Fibroblast of skin of left biceps (primary cell): ENCODE results near the gene PDE4D.
"Not testable (repeated sequence)": the region's sequence is repeated elsewhere in the genome, so short reads cannot be mapped to it uniquely, and the experiment has no call there.

Source experiments
- DNase-seq, 2 experiments: peaks; one replicate each; pipeline ENCODE4 v3.0.0-alpha.2; 2013; ENCODE audit warnings: low read depth in 2 of 2

PDE4D gene

DNA sequence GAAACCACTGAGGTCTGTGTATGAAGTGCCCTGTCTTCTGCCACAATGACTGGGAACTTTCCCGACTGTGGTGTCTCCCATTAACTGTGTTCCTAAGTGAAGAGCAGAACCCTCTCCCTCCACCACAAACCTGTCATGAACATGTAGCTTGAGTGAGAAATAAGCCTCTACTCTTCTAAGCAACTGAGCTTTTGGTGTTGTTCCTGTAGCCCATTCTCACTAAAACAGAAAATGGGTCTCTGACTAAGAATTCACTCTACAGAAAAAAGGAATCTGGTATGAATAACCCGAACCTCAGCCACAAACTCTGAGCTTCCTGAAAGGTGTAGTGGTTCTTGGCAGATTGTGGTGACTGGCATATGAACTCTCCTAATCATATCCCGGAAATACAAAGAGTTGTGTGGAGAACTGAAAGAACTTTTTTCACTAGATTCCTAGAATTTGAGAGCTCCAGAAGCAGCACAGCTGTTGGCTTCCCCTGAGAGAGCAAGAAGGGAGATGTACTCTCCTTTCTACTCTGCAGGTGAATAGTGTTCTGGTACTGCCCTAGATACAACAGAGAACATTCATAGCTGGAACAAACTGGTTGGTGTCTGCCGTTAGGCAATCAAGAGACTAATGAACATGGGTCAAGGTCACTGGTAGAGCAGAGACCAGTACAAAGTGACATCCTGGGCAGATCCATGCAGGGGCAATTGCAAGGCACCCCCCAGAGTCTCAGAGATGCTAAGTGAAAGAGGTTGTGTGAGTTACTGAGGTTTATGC is 283.8 kb downstream of the PDE4D start:
- no peak for DNase-seq

DNA sequence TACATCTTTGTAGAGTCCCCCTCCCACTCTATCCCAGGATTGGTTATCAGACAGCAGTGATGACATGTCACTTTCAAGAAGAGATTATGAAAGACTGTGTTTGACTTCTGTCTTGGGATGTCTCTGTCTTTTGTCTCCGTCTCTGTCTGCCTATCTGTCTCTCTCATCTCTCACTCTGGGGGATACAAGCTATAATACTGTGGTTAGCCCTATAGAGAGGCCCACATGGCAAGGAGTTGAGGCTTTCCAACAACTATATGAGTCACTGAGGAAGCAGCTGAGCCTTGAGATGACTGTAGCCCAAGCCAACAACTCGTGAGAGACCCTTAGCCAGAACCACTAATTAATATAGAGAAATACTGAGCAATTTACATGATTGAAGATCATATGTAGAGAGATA is 284.8 kb downstream of the PDE4D start:
- DNase-seq = peak in 1 of 2 experiments; percentile 52

DNA sequence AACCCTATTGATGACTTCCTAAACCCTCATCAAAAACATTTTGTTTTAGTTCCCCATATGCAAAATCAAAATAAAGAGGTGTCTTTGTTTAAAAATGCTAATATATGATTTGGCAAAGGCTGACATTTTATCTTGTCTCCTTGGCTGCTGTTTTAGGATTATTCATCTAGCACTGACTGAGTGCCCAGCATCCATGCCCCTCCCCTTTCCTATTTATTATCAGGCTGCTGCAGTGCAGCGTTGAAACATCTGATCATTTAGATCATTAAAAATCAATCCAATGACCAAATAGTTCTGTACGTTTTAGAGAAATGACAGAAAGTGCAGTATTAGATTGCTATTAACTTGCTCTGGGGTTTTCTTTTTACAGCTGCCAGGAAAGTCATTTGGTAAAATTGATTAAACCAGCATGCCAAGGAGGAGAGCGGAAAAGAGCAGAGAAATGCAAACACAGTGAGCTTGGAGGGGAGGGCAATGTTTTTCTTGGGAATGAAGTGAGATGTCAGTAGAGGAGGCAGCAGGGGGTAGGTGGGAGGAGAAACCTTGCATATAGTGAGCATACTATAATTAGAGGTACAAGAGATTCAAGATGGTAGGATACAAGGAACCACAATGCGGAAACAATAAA is 286.3 kb downstream of the PDE4D start:
- DNase-seq = no peak

DNA sequence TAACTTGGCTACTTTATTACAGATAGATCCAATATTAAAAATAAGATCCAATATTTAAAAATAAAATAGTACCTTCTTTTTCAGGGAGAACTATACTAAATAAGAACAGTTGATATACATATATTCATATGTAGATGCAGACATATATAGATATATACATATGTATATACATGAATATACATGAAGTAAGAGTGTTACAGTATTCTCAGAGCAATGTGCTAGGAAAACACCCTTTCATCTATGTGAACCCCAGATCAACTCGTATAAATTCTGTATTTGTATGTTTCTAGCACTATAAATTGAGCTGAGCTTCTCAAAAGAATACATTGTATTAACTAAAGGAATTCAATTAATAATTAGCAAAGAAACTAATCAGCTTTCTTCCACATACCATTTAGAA is 287.6 kb downstream of the PDE4D start:
- DNase-seq = no peak

DNA sequence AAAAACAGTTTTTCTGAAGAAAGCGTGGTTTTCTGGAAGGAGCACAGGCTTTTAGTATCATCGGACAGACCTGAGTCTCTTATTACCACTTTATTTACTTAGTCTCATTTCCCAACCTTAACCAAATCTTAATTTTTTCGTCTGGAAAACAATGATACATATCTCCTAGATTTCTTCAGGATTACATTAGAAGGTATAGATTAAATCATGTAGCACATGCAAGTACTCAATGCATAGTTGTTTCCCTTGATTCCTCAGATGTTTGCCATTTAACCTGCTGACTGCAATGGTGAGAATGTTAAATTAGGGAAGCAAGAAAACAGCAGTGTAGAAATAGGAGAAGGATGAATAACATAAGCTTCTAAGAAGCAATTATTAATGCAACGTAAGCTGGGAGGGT is 289.4 kb downstream of the PDE4D start:
- no peak for DNase-seq

DNA sequence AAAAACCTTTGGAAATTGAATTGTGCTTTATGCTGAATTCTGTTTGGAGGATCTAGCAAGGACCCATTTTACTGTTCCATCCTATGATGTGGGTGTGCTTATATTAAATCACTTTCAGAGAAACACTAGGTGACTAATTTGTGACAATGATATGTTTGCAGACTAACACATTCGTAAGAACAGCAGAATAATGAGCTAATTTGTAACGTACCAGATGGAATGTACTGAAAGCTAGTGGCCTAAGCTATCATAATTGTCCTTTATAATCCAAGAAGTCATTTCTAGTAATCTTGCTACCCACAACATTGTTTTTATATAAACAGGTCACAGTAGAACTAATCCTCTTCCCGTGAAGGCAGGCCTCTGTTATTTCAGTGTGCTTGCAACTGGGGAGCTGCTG is 292.5 kb downstream of the PDE4D start:
- DNase-seq = no peak

DNA sequence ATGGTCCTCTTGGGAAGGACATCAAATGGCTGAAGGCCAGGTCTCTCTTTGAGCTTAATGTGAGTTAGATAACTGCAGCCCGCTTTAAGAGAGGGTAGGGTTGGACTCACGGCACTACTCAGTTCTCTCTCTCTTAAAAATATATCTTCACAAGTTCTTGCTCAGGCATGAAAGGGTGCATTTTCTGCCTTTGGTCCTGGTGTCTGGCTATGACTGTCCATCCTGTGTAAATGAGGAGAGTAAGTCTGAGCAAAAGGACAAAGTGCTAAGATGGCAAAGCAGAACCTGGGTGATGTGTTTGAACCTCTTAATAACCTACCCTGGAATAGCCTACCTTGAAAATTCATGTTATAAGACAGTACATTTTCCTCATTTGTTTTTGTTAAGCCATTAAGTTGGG is 293.4 kb downstream of the PDE4D start:
- no peak for DNase-seq

DNA sequence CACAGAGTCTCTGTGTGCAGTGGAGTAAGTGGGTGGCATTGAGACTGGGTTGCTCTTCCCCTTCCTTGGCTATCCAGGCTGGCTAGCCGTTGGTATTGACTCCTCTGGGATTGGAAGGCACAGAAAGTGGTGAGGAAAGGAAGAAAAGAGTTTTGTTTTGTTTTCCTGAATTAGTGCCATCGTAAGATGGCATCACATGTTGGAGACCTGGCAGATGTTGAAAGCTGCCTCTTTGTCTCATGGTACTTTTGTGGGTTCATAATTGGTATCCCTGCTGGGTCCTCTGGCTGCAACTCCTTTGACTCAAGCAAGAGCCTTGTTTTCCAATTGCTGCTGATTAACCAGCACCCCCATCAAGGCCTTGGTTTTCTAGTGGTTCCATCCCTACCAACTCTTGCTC is 293.8 kb downstream of the PDE4D start:
- no peak for DNase-seq

DNA sequence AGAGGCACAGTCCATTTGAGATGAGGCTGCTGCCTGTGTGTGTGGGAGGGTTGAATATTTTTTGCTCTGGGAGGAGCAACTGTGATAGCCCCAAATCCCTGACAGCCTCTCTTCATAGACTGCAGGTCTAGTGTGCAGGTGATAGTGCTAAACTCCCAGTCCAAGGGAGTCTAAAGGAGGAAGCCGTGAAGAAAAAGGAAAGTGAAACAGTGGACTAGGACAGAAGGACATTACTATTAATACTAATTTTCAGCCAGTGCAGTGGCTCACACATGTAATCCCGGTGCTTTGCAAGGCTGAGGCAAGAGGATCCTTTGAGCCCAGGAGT is 295.0 kb downstream of the PDE4D start:
- DNase-seq = no peak

DNA sequence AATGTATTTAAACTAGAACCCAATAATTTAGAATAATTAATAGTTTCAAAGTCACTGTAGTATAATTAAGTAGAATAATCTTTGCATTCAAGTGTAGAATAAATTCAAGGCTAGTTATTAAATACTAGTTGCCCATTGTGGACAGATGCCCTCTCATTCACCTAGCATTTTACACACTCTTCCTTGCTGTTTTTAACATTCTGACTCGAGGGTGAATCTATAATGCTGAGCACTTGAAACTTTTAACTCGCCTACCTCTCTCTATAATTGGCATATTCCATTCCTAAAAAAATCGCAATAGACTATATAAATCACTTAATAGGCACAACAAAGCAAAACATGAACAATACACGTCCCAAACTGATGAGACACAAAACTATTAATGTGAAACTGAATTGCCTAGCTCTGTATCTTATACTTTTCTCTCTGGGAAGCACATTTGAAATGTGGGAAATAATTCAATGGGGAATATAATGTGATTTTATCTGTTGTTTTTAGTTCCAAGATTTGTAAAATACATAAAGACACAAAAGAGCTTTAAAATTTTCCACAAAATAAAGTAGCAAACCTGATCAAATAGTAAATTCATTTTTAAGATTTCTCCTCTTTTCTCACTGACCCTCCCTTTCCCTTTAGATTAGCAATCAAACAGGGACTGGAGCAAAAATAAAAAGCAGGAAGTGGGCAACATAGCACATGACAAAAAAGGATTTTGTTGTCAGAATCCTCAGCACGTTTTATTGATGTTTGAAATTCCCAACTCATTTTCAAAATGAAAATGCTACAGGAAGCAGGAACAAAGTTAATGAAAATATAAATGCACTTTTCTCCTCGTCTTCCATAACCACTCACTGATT is 295.6 kb downstream of the PDE4D start:
- no peak for DNase-seq

DNA sequence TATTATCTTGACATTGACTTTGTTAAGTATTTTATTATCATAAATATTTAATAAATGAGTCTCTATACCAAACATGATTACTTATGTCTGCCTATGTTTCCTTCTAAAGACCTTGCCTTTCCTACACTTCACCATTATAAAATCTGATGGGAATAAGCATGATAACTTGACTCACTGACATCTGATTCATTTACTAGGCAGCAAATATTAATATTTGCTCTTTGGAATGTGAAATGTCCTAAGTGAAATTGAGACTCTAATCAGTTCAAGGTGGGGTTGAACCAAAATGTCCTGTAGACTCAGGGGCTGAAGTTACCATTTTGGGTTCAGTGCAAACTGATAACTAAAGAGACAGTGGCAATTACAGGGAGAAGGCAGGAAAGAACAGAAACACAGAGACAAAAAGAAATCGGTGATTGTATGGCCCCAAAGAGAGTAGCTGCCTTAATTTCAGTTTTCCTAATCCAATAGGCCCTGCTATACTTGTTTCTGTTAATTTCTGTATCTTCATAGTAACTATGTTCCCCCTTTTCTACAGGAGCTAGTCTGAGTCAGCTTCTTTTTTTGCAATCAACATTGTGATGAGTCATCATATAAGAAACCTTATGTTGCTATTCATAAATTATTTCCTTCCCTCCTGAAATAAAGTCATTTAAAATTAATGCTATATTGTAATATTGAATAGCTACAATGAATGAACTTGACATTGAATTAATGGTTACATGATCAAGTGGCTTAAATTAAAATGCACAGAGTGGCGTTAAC is 296.8 kb downstream of the PDE4D start:
- no peak for DNase-seq

DNA sequence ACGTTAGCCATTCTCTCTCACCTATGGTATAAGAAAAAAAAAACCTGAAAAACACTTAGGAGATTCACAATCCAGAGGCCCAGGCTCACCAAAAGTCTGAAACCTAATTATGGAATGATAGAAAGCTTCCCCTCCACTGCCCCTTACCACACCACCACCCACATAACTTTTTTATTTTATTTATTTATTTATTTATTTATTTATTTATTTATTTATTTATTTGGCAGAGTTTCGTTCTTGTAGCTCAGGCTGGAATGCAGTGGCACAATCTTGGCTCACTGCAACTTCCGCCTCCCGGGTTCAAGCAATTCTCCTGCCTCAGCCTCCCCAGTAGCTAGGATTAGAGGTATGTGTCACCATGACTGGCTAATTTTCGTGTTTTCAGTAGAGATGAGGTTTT is 299.4 kb downstream of the PDE4D start:
- DNase-seq = not testable (repeated sequence)

DNA sequence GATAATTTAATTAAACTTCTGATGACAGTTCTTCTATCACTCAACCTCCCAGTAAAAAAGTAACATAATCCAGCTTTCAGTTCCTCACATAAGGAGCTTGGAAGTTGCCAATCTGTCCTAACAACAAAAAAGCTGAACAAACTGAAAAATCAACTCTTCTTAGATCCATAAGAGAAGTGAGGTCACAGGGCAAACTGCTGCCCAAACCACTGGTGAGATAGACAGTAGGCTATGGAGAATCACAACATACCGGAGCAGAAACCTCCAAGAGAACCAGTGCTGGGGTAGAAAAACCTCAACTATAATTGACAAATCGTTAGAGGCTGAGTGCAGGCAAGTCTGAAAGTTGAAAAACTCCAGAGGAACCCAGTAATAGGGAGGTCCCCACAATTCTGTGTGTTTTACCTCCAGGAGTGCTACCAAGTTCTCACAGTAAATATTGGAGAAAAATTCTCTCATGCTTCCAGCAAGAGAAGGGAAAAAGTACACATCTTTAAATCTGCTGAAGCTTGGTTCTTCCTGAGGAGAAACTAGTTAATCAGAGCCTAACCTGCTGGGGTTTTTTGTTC is 300.0 kb downstream of the PDE4D start:
- DNase-seq = no peak

DNA sequence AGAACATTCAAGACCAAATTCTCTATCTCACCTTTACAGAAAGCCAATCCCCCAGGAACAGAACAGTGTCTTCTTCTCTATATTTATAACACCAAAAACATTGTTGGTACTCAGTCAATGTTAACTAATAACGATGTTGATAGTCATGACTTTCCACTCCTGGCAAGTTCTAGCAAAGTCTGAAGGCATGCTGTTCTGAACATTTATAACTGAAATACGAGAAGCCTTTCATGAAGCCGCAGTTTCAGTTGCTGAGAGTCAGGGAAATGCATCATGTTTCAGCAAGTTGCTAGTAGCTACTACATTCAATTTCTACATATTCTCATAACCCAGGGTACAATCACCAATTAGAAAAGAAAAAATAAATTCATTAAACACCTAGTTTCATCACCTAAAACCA is 301.4 kb downstream of the PDE4D start:
- no peak for DNase-seq

DNA sequence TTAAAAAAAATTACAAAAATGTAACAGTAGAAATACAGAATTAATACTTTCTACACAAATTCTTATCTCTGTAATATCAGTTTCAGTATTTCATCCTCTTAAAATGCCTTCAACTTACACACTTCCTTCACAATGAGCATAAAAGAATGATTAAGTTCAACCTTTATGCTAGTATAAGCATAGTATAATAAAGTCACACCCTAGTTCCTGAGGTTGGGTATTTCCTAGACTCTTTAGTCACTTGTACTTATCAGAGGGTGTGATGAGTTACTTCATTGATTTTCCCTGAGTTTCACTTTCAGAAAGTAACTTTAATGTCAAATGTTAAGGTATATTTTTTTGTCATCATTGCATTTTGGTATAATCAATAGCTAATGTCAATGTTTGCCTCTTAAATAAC is 302.4 kb downstream of the PDE4D start:
- DNase-seq = no peak

DNA sequence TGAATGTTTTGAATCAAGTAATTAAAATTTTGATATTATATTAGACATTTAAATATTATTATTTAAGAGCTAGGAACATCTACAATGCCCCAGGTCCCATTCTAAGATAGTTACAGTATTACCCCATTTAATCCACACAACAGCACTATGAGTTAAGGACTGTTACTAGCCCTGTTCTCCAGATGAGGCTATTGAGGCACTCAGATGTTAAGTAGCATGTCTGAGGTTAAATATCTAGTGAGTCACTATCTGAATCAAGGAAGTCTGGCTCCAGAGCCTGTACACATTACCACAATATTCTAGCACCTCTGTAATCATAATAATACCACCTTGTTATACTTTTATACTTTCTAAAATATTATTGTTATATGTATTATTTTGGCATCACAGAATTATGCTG is 304.6 kb downstream of the PDE4D start:
- no peak for DNase-seq

DNA sequence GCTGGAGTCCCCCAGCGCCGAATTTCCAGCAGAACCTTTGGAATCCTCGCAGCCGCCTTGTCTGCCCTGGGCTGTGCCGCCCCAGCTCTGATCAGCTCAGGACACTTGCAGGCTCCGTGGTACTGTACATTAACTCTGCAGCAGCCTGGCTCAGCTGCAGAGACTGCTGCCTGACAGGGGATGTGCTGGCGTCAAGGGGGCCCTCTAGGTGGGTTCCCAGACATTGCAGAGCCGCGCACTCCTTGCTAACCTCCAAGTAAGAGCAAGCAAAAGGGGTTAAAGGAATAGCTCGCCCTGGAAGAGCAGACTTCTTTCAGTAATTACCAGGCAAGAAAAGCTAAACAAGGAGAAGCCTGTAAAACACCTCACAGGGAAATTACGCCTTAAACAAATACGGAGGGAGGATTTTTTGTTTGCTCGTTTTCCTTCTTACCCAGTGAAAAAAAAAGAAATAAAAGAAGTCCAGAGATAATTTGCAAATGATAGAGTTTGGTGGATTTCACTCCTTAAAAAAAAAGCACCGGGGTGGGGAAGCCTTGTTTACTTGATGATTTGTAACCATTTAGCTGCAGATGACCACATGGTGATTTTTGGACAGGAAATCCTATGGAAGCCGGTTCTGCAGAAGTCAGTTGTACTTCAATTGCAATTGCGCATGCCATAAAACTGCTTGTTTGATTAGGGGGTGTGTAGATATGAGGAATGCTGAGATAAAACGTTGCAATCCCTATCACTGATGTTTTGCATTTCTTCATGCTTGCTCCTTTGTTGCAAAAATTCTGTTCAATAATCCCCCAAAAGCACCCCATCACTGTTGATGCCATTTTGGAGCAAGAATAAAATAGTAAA is 305.8 kb downstream of the PDE4D start:
- peak in 1 of 2 experiments; percentile 42 for DNase-seq

DNA sequence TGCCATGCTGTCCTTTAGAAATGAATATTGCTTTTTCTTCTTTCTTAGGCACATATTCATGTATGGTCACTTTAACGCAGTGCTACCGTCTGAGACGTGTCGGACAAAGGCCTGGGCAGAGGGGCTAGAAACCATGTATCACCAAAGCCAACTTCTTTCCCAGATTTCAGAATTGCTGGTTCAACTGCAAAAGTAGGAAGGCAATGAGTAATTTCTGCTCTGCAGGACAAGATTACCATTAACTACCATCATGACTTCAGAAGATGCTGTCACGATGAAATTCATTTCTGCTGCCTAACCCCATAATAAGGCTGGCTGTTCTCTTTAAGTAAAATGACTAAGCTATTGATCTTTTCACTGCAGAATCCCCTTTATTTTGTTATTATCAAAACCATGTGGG is 306.7 kb downstream of the PDE4D start:
- DNase-seq = no peak

DNA sequence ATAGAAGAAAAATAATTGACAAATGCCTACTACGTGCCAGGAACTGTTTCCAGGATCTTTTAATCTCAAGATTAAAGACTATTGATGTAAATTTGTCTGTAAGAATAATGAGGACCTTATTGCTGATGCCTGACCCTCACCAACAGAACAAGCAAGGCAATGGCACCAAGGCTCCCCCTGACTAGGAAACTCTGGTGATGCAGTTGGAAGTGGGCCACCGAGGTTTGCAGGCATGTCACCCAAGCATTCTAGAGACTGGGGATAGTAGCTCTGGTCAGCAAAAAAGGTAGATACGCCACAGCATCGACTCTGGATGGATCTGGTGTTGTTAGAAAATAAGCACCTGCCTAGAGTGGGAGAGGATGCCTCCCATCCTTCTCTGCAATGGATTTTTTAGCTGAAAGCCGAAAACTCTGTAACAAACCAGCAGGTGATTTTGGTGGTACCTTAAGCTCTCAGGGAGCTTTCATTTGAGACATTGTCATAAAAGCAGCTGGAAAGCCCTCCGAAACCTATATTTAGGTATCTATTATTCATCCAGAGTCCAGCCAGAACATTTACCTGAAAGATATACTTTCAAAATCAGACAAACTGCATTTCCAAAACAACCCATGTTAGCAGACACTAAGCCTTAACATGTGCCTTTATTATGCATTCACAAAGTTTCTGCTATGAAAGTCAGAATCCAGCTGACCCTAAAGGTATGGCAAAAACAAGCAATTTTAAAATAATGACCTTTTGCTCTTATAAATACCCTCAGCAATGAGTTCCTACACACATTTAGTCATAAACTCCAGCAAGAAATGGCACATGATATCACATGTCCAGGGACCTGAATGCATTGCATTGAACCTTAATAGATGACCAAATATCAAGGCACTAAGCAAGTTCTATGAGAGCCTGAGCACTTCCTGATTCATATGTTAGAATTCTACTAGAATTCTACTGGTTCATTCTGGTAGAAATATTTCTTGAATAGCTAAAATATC is 308.4 kb downstream of the PDE4D start:
- no peak for DNase-seq
